ENCODE measurements around the gene TIGD3. TPM values are rescaled to one million over a fixed set of nuclear protein-coding genes. Genes with fewer than 3 reads are reported as not detected.
"Not testable (repeated sequence)": the region's sequence is repeated elsewhere in the genome, so short reads cannot be mapped to it uniquely, and the experiment has no call there.

TIGD3 gene
- total RNA-seq, 2 donors from 2014 or later: 0.99 to 1.0 TPM

GRCh38 chr11:65329944-65330403 lies 24.6 kb upstream of the TIGD3 start:
- no peaks in the 10 kb centered on the region for H3K4me1 ChIP-seq (ENCODE audit: control insufficient read depth, insufficient read depth, low read length)
- WGBS, 2 experiments (ENCODE audit: insufficient coverage in 1 of 2, insufficient read length in 1 of 2): 15 to 32% methylated on average over 7 to 13 of the region's 13 CpGs
- no peak overlapping the region for H3K4me3 ChIP-seq (ENCODE audit: low read length)
- H3K27me3 Mint-ChIP-seq (ENCODE audit: insufficient read depth): no peaks in the 10 kb centered on the region
- DNase-seq: peak; percentile 92
- peak; percentile 93 for TF ChIP-seq CTCF (conservative IDR thresholded peaks at IDR 0.05)
- no peaks in the 10 kb centered on the region for H3K9me3 ChIP-seq (ENCODE audit: control insufficient read depth, low read length)
- no peaks in the 10 kb centered on the region for H3K27me3 ChIP-seq (ENCODE audit: control insufficient read depth, insufficient read depth, low read length, poor library complexity, severe bottlenecking)
- no peaks in the 10 kb centered on the region for H3K9me3 Mint-ChIP-seq
- no peaks in the 10 kb centered on the region for H3K36me3 ChIP-seq (ENCODE audit: control insufficient read depth, insufficient read depth, low read length)
- H3K36me3 Mint-ChIP-seq (ENCODE audit: low read depth): no peaks in the 10 kb centered on the region
- peaks cover 8% of the 10 kb centered on the region for H3K4me1 Mint-ChIP-seq
- no peak overlapping the region for H3K9ac ChIP-seq (ENCODE audit: extremely low read depth, low read length, poor library complexity, severe bottlenecking)
- H3K27ac Mint-ChIP-seq: no peak overlapping the region
- no peak overlapping the region for H3K4me3 Mint-ChIP-seq
- no peak overlapping the region for H3K27ac ChIP-seq (ENCODE audit: low read depth, low read length)

- TF ChIP-seq CTCF (conservative IDR thresholded peaks at IDR 0.05): no peak
- H3K36me3 ChIP-seq (ENCODE audit: control insufficient read depth, insufficient read depth, low read length): no peaks in the 10 kb centered on the region
- no peaks in the 10 kb centered on the region for H3K27me3 ChIP-seq (ENCODE audit: control insufficient read depth, insufficient read depth, low read length, poor library complexity, severe bottlenecking)
- H3K4me1 ChIP-seq (ENCODE audit: control insufficient read depth, insufficient read depth, low read length): no peaks in the 10 kb centered on the region
- Mint-ChIP-seq H3K9me3 (no peaks in the 10 kb centered on the region), H3K4me3 (no peak overlapping the region), H3K36me3 (ENCODE audit: low read depth) (peaks cover 3% of the 10 kb centered on the region), H3K27me3 (ENCODE audit: insufficient read depth) (no peaks in the 10 kb centered on the region), H3K27ac (no peak overlapping the region), H3K4me1 (peaks cover 14% of the 10 kb centered on the region)
- no peaks in the 10 kb centered on the region for H3K9me3 ChIP-seq (ENCODE audit: control insufficient read depth, low read length)
- DNase-seq: no peak
- H3K9ac ChIP-seq (ENCODE audit: extremely low read depth, low read length, poor library complexity, severe bottlenecking): no peak overlapping the region
- no peak overlapping the region for H3K27ac ChIP-seq (ENCODE audit: low read depth, low read length)
- no peak overlapping the region for H3K4me3 ChIP-seq (ENCODE audit: low read length)
- whole genome bisulfite sequencing, 2 experiments (ENCODE audit: insufficient coverage in 1 of 2, insufficient read length in 1 of 2): 93 to 98% methylated on average over 4 to 7 of the region's 7 CpGs
These were observed 24.0 kb upstream of the TIGD3 start for GRCh38 chr11:65330544-65330943.

- not testable (repeated sequence) for H3K4me3 Mint-ChIP-seq; H3K36me3 Mint-ChIP-seq (ENCODE audit: low read depth); H3K27ac Mint-ChIP-seq; H3K27ac ChIP-seq (ENCODE audit: low read depth, low read length); H3K9me3 Mint-ChIP-seq; H3K4me1 ChIP-seq (ENCODE audit: control insufficient read depth, insufficient read depth, low read length); H3K9ac ChIP-seq (ENCODE audit: extremely low read depth, low read length, poor library complexity, severe bottlenecking); H3K27me3 ChIP-seq (ENCODE audit: control insufficient read depth, insufficient read depth, low read length, poor library complexity, severe bottlenecking); DNase-seq; H3K27me3 Mint-ChIP-seq (ENCODE audit: insufficient read depth); H3K36me3 ChIP-seq (ENCODE audit: control insufficient read depth, insufficient read depth, low read length); H3K4me3 ChIP-seq (ENCODE audit: low read length); H3K9me3 ChIP-seq (ENCODE audit: control insufficient read depth, low read length)
- peaks cover 15% of the 10 kb centered on the region for H3K4me1 Mint-ChIP-seq
- 92 to 95% methylated on average over 6 to 9 of the region's 9 CpGs for WGBS, 2 experiments (ENCODE audit: insufficient coverage in 1 of 2, insufficient read length in 1 of 2)
These were observed 22.0 kb upstream of the TIGD3 start for GRCh38 chr11:65332591-65332990.

GRCh38 chr11:65334696-65335295 lies 19.8 kb upstream of the TIGD3 start:
- H3K9ac ChIP-seq (ENCODE audit: extremely low read depth, low read length, poor library complexity, severe bottlenecking): peak overlapping the region; percentile 91
- H3K27ac ChIP-seq (ENCODE audit: low read depth, low read length): no peak overlapping the region
- H3K27me3 ChIP-seq (ENCODE audit: control insufficient read depth, insufficient read depth, low read length, poor library complexity, severe bottlenecking): no peaks in the 10 kb centered on the region
- Mint-ChIP-seq H3K27ac (peak overlapping the region; percentile 86), H3K36me3 (ENCODE audit: low read depth) (peaks cover 5% of the 10 kb centered on the region), H3K4me1 (peaks cover 14% of the 10 kb centered on the region), H3K27me3 (ENCODE audit: insufficient read depth) (no peaks in the 10 kb centered on the region), H3K4me3 (peak overlapping the region; percentile 96), H3K9me3 (no peaks in the 10 kb centered on the region)
- H3K4me1 ChIP-seq (ENCODE audit: control insufficient read depth, insufficient read depth, low read length): no peaks in the 10 kb centered on the region
- H3K9me3 ChIP-seq (ENCODE audit: control insufficient read depth, low read length): no peaks in the 10 kb centered on the region
- 13 to 25% methylated on average over 5 of the region's 5 CpGs for whole genome bisulfite sequencing, 2 experiments (ENCODE audit: insufficient coverage in 1 of 2, insufficient read length in 1 of 2)
- no peak for DNase-seq
- no peak for TF ChIP-seq CTCF (conservative IDR thresholded peaks at IDR 0.05)
- H3K4me3 ChIP-seq (ENCODE audit: low read length): peak overlapping the region; percentile 91
- H3K36me3 ChIP-seq (ENCODE audit: control insufficient read depth, insufficient read depth, low read length): peaks cover 16% of the 10 kb centered on the region

All from endodermal cell (in vitro differentiated cells).